ENCODE data around the gene MLST8.

The MLST8 gene

GRCh38 chr16:2183671-2184070, 21.6 kb upstream of the MLST8 start:
- H3K4me3 ChIP-seq (ENCODE audit: low read depth in 1 of 2, low read length in 2 of 2): no peak overlapping the region
- H3K9ac ChIP-seq (ENCODE audit: low read depth, low read length): no peak overlapping the region
- H2AFZ ChIP-seq (ENCODE audit: low read depth, low read length): no peak overlapping the region
- no peaks in the 10 kb centered on the region for H3K9me3 ChIP-seq (ENCODE audit: insufficient read depth, low read length, severe bottlenecking)
- DNase-seq (no peak), ATAC-seq (ENCODE audit: insufficient read depth, low read depth) (no peak)
- H3K79me2 ChIP-seq (ENCODE audit: insufficient read depth, low read length): no peaks in the 10 kb centered on the region
- H4K20me1 ChIP-seq (ENCODE audit: insufficient read depth, low read length): no peaks in the 10 kb centered on the region; the same call in 1 of the 2 replicates
- TF ChIP-seq EZH2 (IDR thresholded peaks at IDR 0.05; ENCODE audit: borderline replicate concordance, low read depth, low read length, severe bottlenecking): no peak
- no peak for TF ChIP-seq CTCF (IDR thresholded peaks at IDR 0.05; ENCODE audit: borderline replicate concordance, extremely low read depth, low read length, poor library complexity, severe bottlenecking)
- no peaks in the 10 kb centered on the region for H3K4me1 ChIP-seq (ENCODE audit: insufficient read depth, low read length)
- no peaks in the 10 kb centered on the region for H3K36me3 ChIP-seq (ENCODE audit: insufficient read depth, low read length)
- no peak overlapping the region for H3K4me2 ChIP-seq (ENCODE audit: insufficient read depth, low read length)
- H3K27ac ChIP-seq (ENCODE audit: low read length): no peak overlapping the region
- H3K27me3 ChIP-seq (ENCODE audit: insufficient read depth, low read length, poor library complexity): no peaks in the 10 kb centered on the region

- DNase-seq: no peak
Measured at GRCh38 chr16:2184346-2184745, 20.9 kb upstream of the MLST8 start.

GRCh38 chr16:2184962-2185361, 20.3 kb upstream of the MLST8 start:
- DNase-seq (no peak), ATAC-seq (ENCODE audit: insufficient read depth, low read depth) (no peak)
- TF ChIP-seq EZH2 (IDR thresholded peaks at IDR 0.05; ENCODE audit: borderline replicate concordance, low read depth, low read length, severe bottlenecking) (no peak), CTCF (IDR thresholded peaks at IDR 0.05; ENCODE audit: borderline replicate concordance, extremely low read depth, low read length, poor library complexity, severe bottlenecking) (no peak)
- H4K20me1 ChIP-seq (ENCODE audit: insufficient read depth, low read length): no peaks in the 10 kb centered on the region; the same call in 1 of the 2 replicates
- H3K9me3 ChIP-seq (ENCODE audit: insufficient read depth, low read length, severe bottlenecking): no peaks in the 10 kb centered on the region
- H3K4me1 ChIP-seq (ENCODE audit: insufficient read depth, low read length): no peaks in the 10 kb centered on the region
- no peak overlapping the region for H3K27ac ChIP-seq (ENCODE audit: low read length)
- H3K27me3 ChIP-seq (ENCODE audit: insufficient read depth, low read length, poor library complexity): no peaks in the 10 kb centered on the region
- H3K36me3 ChIP-seq (ENCODE audit: insufficient read depth, low read length): no peaks in the 10 kb centered on the region
- H3K4me3 ChIP-seq (ENCODE audit: low read depth in 1 of 2, low read length in 2 of 2): no peak overlapping the region
- no peak overlapping the region for H2AFZ ChIP-seq (ENCODE audit: low read depth, low read length)
- no peaks in the 10 kb centered on the region for H3K79me2 ChIP-seq (ENCODE audit: insufficient read depth, low read length)
- no peak overlapping the region for H3K4me2 ChIP-seq (ENCODE audit: insufficient read depth, low read length)
- H3K9ac ChIP-seq (ENCODE audit: low read depth, low read length): no peak overlapping the region

More at GRCh38 chr16:2184346-2184745, 20.9 kb upstream of the MLST8 start:
- Histone ChIP-seq H4K20me1 (ENCODE audit: insufficient read depth, low read length) (no peaks in the 10 kb centered on the region; the same call in 1 of the 2 replicates), H3K79me2 (ENCODE audit: insufficient read depth, low read length) (no peaks in the 10 kb centered on the region), H3K4me2 (ENCODE audit: insufficient read depth, low read length) (no peak overlapping the region), H3K4me1 (ENCODE audit: insufficient read depth, low read length) (no peaks in the 10 kb centered on the region), H3K27ac (ENCODE audit: low read length) (no peak overlapping the region), H3K27me3 (ENCODE audit: insufficient read depth, low read length, poor library complexity) (no peaks in the 10 kb centered on the region), H3K4me3 (ENCODE audit: low read depth in 1 of 2, low read length in 2 of 2) (no peak overlapping the region), H2AFZ (ENCODE audit: low read depth, low read length) (no peak overlapping the region), H3K9ac (ENCODE audit: low read depth, low read length) (no peak overlapping the region), H3K9me3 (ENCODE audit: insufficient read depth, low read length, severe bottlenecking) (no peaks in the 10 kb centered on the region), H3K36me3 (ENCODE audit: insufficient read depth, low read length) (no peaks in the 10 kb centered on the region)
- no peak for ATAC-seq (ENCODE audit: insufficient read depth, low read depth)
- no peak for TF ChIP-seq EZH2 (IDR thresholded peaks at IDR 0.05; ENCODE audit: borderline replicate concordance, low read depth, low read length, severe bottlenecking)
- TF ChIP-seq CTCF (IDR thresholded peaks at IDR 0.05; ENCODE audit: borderline replicate concordance, extremely low read depth, low read length, poor library complexity, severe bottlenecking): no peak

- no peak overlapping the region for H3K27ac ChIP-seq (ENCODE audit: low read length)
- H3K4me1 ChIP-seq (ENCODE audit: insufficient read depth, low read length): no peaks in the 10 kb centered on the region
- no peak for TF ChIP-seq EZH2 (IDR thresholded peaks at IDR 0.05; ENCODE audit: borderline replicate concordance, low read depth, low read length, severe bottlenecking)
- TF ChIP-seq CTCF (IDR thresholded peaks at IDR 0.05; ENCODE audit: borderline replicate concordance, extremely low read depth, low read length, poor library complexity, severe bottlenecking): no peak
- H3K36me3 ChIP-seq (ENCODE audit: insufficient read depth, low read length): no peaks in the 10 kb centered on the region
- H3K79me2 ChIP-seq (ENCODE audit: insufficient read depth, low read length): no peaks in the 10 kb centered on the region
- no peak overlapping the region for H3K9ac ChIP-seq (ENCODE audit: low read depth, low read length)
- no peaks in the 10 kb centered on the region; the same call in 1 of the 2 replicates for H4K20me1 ChIP-seq (ENCODE audit: insufficient read depth, low read length)
- H3K4me3 ChIP-seq (ENCODE audit: low read depth in 1 of 2, low read length in 2 of 2): no peak overlapping the region
- H3K4me2 ChIP-seq (ENCODE audit: insufficient read depth, low read length): no peak overlapping the region
- H3K27me3 ChIP-seq (ENCODE audit: insufficient read depth, low read length, poor library complexity): no peaks in the 10 kb centered on the region
- no peak for DNase-seq
- no peak for ATAC-seq (ENCODE audit: insufficient read depth, low read depth)
- H2AFZ ChIP-seq (ENCODE audit: low read depth, low read length): no peak overlapping the region
- H3K9me3 ChIP-seq (ENCODE audit: insufficient read depth, low read length, severe bottlenecking): no peaks in the 10 kb centered on the region
Measured at GRCh38 chr16:2186064-2186463, 19.2 kb upstream of the MLST8 start.

Measured in DND-41 (cell line).